GM10266 (cell line): ENCODE measurements around the gene C10orf105.

Source experiments
- DNase-seq: peaks from one replicate; pipeline ENCODE4 v3.0.0; 2012; ENCODE audit errors: extremely low spot score
- TF ChIP-seq, protein P1 (sequence below): IDR thresholded peaks from 2 replicates; pipeline ENCODE4 v1.5.1; 2012; ENCODE audit warnings: mild to moderate bottlenecking, low read depth; ENCODE audit not compliant: control insufficient read depth, insufficient read depth; ENCODE audit errors: missing control alignments

Gene C10orf105

DNA sequence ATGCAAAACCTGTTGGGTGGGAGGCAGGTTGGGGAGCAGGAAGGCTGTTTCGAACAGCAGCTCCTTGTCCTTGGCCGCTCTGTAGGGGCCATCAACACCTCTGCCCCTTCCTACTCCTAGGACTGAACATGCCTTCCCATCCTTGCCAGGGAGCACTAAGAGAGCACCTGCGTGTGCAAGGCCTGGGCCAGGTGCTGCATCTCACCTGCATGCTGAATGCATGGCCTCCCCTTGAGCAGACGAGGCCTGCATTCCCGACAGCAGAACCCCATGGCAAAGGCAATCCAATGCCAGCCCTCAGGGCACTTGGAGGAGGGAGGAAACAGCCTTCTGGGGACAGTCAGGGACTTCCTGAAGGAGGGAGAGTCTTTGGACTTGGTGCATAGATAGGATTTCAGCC, 42.7 kb upstream of the C10orf105 start:
- DNase-seq: no peak
- TF ChIP-seq, protein P1, sequence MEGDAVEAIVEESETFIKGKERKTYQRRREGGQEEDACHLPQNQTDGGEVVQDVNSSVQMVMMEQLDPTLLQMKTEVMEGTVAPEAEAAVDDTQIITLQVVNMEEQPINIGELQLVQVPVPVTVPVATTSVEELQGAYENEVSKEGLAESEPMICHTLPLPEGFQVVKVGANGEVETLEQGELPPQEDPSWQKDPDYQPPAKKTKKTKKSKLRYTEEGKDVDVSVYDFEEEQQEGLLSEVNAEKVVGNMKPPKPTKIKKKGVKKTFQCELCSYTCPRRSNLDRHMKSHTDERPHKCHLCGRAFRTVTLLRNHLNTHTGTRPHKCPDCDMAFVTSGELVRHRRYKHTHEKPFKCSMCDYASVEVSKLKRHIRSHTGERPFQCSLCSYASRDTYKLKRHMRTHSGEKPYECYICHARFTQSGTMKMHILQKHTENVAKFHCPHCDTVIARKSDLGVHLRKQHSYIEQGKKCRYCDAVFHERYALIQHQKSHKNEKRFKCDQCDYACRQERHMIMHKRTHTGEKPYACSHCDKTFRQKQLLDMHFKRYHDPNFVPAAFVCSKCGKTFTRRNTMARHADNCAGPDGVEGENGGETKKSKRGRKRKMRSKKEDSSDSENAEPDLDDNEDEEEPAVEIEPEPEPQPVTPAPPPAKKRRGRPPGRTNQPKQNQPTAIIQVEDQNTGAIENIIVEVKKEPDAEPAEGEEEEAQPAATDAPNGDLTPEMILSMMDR: no peak

DNA sequence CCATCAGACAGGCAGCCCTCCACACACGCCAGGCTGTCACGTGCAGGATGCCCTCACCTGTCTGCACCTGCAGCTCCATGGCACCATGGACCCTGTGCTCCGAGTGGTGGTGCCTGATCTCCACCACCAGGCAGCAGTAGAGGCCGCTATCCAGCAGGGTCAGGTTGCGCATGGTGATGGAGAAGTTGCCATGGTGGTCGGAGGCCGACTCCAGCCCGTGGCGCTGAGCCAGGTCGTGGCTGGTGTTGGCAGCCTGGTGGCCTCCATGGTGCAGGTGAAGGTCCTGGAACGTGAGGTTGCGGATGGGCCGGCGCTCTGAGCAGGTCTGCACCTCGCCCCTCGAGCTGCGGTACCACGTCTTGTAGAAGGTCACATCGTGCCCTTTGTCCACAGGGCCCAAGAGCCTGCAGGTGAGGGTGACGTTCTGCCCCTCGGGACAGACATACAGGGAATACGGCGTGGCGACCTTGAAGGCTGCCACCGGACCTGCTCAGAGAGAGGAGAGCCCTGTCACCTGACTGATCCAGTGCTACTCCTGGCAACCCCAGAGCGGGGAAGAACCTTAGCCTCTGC, 42.0 kb upstream of the C10orf105 start:
- no peak for DNase-seq
- TF ChIP-seq, protein P1: no peak

DNA sequence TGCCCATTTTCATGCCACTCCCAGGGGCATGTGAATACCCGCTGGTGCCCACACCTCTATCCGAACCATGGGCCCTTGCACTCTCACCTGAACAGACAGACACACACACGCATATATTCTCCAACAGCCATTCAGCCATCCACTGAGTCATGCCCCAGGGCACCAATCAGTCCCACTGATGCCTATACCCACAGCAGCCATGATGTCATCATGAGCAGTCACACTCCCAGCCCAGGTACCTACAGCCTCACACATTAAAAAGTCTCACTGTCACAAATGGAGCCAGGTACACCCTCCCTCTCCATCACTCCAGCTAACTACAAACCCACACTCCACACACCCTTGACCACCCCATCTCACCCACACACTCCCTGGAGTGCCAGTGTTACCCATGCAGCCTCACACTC, 41.5 kb upstream of the C10orf105 start:
- TF ChIP-seq, protein P1: no peak
- no peak for DNase-seq

DNA sequence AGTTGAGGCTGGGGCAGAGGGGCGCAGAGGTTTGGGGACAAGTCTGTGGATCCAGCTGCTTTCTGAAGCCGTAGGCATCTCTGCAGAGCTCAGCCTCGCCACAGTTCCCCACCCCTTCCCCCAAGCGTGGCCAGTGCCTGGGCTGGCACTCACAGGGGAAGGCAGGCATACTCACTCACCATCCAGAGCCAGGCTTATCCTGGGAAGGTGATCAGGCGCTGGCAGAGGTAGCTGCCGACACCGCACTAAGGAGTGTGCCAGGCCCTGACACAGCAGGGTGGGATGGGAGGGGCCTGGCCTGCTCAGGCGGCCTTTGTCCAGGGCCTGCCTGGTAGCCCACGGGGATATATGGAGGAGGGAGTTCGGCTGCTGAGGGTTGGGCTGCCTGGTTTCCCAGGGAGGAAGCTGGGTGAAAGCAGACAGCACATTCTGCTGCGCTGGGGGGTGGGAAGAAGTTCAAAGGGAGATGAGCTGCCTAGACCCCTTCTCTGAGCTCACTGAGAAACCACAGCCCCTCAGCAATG, 37.9 kb upstream of the C10orf105 start:
- no peak for DNase-seq
- TF ChIP-seq, protein P1: no peak

DNA sequence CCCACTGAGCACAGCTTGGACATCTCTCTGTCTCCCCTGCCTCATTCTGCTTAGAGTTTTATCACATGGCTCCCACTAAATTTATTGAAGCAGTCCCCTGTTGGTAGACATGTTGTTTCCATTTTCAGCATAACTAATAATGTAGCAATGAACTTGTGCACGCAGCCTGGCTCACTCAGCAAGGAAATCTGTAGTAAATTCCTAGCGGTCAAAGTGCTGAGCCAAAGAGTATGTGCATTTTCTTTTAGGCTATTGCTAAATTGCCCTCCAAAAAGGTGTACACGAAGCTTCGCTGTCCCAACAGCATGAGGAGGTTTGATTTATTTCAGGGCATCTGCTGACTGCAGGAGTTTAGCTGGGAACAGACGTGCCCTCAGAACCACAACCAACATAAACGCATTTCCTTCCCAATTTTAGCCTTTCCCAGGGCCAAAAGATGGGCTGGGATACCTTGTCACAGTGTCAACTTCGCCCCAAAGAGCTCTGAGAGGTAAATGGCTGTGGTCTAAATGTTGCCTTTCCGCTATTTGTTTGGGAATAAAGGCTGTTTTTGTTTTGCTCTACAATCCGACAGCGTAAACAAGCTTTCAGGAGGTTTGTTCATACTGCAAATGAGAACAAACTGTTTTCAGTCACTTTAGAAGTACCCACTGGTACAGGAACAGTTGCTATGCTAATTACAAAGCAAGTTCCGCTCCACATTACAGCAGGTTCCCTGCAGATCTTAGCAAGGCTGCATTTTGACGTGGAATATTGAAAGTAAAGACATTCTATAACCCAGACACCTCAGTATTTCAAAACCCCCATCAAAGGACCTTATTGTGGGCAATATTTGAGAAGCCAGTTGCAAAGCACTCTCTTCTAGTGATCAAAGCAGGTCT, 37.0 kb upstream of the C10orf105 start:
- no peak for DNase-seq
- TF ChIP-seq, protein P1: no peak

DNA sequence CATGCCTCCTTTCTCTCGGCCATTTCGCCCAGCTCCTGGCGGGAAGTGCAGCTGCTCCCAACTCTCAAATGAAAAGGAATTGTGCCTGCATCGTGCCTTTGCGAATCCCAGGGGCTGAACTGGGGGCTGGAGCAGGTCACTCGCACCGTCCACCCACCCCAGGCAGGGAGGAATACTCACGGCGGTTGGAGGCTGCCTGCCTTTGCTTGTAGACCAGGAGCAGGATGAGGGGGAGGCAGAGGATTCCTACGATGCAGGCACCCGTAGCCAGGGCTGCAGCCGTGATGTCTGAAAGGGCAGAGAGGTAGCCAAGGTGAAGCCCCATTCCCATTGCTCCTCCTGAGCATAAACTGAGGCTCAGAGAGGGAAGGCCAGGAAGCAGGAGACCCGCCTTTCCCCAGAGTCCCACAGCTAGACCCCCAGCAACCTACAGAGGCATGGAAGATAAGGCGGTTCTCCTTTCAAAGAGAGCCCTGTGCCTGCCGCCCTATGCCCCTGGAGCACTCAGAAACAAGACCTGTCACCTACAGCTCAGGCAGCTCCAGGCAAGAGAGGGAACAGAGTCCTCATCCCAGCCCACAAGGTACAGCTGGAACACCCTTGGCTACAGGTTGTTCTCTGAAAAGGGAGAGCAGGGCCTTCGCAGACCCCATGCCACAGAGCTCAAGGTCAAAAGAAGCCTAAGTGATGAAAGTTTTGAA, 35.8 kb upstream of the C10orf105 start:
- TF ChIP-seq, protein P1: no peak

More for the DNA sequence above, 35.8 kb upstream of the C10orf105 start:
- no peak for DNase-seq
